Measurements from ENCODE around the gene RNF138. TPM values are rescaled to one million over a fixed set of nuclear protein-coding genes. Genes with fewer than 3 reads are reported as not detected.

The RNF138 gene
- total and polyA plus RNA-seq, 2 donors (not counting 1 experiment from before 2014, with no cell fraction given), result 15.8 to 24.6 TPM

DNA sequence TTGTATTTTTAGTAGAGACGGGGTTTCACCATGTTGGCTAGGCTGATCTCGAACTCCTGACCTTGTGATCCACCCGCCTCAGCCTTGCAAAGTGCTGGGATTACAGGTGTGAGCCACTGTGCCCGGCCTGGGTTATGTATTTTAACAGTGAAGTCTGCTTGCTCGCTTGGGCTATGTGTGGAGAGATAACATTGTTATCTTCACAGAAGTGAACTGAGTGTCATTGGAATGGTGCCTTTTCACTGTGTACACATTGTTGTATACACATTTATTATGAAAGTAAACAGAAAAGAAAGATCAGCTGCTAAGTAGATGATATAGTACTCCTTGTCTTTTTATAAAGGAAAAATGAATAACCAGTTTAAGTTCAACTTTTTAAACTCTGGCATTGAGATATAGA lies 30.4 kb downstream of the RNF138 start:
- no peaks in the 10 kb centered on the region for H3K9me3 ChIP-seq (ENCODE audit: control insufficient read depth, insufficient read depth, low read depth, low read length)
- no peak overlapping the region for H3K4me3 ChIP-seq (replicated peaks in 1 of 4; ENCODE audit: control extremely low read depth in 1 of 4, insufficient read depth in 1 of 4, low read depth in 3 of 4, low read length in 4 of 4)
- H3K79me2 ChIP-seq (ENCODE audit: control insufficient read depth, insufficient read depth, low read length), result no peaks in the 10 kb centered on the region
- no peak overlapping the region for H3K27ac ChIP-seq (ENCODE audit: insufficient read depth, low read length)
- no peaks in the 10 kb centered on the region for H3K27me3 ChIP-seq (ENCODE audit: control insufficient read depth, insufficient read depth, low read length)
- DNase-seq (ENCODE audit: low read depth in 2 of 2), result no peak
- no peak overlapping the region for H3K9ac ChIP-seq (ENCODE audit: insufficient read depth, low read length)
- H3K4me2 ChIP-seq (ENCODE audit: extremely low read depth, insufficient read depth, low read length), result no peak overlapping the region
- no peak overlapping the region for H2AFZ ChIP-seq (ENCODE audit: low read length)
- no peaks in the 10 kb centered on the region for H3K4me1 ChIP-seq (ENCODE audit: control insufficient read depth, extremely low read depth, insufficient read depth, low read length)
- TF ChIP-seq, protein P1, sequence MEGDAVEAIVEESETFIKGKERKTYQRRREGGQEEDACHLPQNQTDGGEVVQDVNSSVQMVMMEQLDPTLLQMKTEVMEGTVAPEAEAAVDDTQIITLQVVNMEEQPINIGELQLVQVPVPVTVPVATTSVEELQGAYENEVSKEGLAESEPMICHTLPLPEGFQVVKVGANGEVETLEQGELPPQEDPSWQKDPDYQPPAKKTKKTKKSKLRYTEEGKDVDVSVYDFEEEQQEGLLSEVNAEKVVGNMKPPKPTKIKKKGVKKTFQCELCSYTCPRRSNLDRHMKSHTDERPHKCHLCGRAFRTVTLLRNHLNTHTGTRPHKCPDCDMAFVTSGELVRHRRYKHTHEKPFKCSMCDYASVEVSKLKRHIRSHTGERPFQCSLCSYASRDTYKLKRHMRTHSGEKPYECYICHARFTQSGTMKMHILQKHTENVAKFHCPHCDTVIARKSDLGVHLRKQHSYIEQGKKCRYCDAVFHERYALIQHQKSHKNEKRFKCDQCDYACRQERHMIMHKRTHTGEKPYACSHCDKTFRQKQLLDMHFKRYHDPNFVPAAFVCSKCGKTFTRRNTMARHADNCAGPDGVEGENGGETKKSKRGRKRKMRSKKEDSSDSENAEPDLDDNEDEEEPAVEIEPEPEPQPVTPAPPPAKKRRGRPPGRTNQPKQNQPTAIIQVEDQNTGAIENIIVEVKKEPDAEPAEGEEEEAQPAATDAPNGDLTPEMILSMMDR (conservative IDR thresholded peaks at IDR 0.05 in 1 of 2, IDR thresholded peaks at IDR 0.05 in 1 of 2; ENCODE audit: low read depth in 1 of 2, low read length in 2 of 2), result no peak
- TF ChIP-seq EZH2 (IDR thresholded peaks at IDR 0.05; ENCODE audit: low read length, missing control alignments), result no peak
- H3K36me3 ChIP-seq (ENCODE audit: control insufficient read depth, insufficient read depth, low read length), result no peaks in the 10 kb centered on the region
- H4K20me1 ChIP-seq (ENCODE audit: control insufficient read depth, extremely low read depth, insufficient read depth, low read length), result no peaks in the 10 kb centered on the region

DNA sequence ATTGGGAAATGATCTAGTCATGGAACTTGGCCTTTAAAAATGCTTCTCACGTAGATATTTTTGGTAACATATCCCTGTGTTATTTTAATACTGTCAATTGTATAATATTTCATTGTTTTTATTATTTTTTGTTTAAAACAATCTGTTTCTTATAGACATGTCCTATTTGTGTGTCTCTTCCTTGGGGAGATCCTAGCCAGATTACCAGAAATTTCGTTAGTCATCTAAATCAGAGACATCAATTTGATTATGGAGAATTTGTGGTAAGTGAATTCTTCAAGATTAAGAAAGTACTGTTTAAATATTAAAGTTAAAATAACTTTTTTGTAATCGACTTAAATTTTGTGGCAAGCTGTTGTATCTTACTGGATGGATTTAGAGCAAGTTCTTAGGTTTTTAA lies 34.9 kb downstream of the RNF138 start:
- H3K36me3 ChIP-seq (ENCODE audit: control insufficient read depth, insufficient read depth, low read length), result no peaks in the 10 kb centered on the region
- TF ChIP-seq EZH2 (IDR thresholded peaks at IDR 0.05; ENCODE audit: low read length, missing control alignments), result no peak
- TF ChIP-seq, protein P1 (conservative IDR thresholded peaks at IDR 0.05 in 1 of 2, IDR thresholded peaks at IDR 0.05 in 1 of 2; ENCODE audit: low read depth in 1 of 2, low read length in 2 of 2), result no peak

DNA sequence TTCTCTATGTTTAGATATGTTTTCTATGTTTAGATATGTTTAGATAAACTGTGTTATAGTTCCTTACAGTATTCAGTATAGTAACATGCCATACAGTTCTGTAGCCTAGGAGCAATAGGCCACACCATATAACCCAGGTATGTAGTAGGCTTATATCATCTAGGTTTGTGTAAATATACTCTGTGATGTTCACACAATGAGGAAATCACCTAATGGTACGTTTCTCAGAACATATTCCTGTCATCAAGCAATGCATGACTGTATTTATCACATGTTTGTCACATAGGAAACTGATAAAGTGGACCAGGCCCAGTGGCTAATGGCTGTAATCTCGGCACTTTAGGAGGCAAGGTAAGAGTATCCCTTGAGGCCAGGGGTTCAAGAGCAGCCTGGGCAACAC lies 44.0 kb downstream of the RNF138 start:
- TF ChIP-seq EZH2 (IDR thresholded peaks at IDR 0.05; ENCODE audit: low read length, missing control alignments), result no peak
- TF ChIP-seq, protein P1 (conservative IDR thresholded peaks at IDR 0.05 in 1 of 2, IDR thresholded peaks at IDR 0.05 in 1 of 2; ENCODE audit: low read depth in 1 of 2, low read length in 2 of 2), result no peak

More for the DNA sequence above, 34.9 kb downstream of the RNF138 start:
- no peaks in the 10 kb centered on the region for H3K27me3 ChIP-seq (ENCODE audit: control insufficient read depth, insufficient read depth, low read length)
- no peaks in the 10 kb centered on the region for H3K9me3 ChIP-seq (ENCODE audit: control insufficient read depth, insufficient read depth, low read depth, low read length)
- no peaks in the 10 kb centered on the region for H3K4me1 ChIP-seq (ENCODE audit: control insufficient read depth, extremely low read depth, insufficient read depth, low read length)
- no peak overlapping the region for H3K9ac ChIP-seq (ENCODE audit: insufficient read depth, low read length)
- no peak overlapping the region for H3K4me2 ChIP-seq (ENCODE audit: extremely low read depth, insufficient read depth, low read length)
- no peak overlapping the region for H3K27ac ChIP-seq (ENCODE audit: insufficient read depth, low read length)
- no peaks in the 10 kb centered on the region for H4K20me1 ChIP-seq (ENCODE audit: control insufficient read depth, extremely low read depth, insufficient read depth, low read length)
- H2AFZ ChIP-seq (ENCODE audit: low read length), result no peak overlapping the region
- no peak overlapping the region for H3K4me3 ChIP-seq (replicated peaks in 1 of 4; ENCODE audit: control extremely low read depth in 1 of 4, insufficient read depth in 1 of 4, low read depth in 3 of 4, low read length in 4 of 4)
- no peaks in the 10 kb centered on the region for H3K79me2 ChIP-seq (ENCODE audit: control insufficient read depth, insufficient read depth, low read length)
- DNase-seq (ENCODE audit: low read depth in 2 of 2), result no peak

More for the DNA sequence above, 44.0 kb downstream of the RNF138 start:
- no peak for DNase-seq (ENCODE audit: low read depth in 2 of 2)
- Histone ChIP-seq H3K27ac (ENCODE audit: insufficient read depth, low read length) (no peak overlapping the region), H3K79me2 (ENCODE audit: control insufficient read depth, insufficient read depth, low read length) (no peaks in the 10 kb centered on the region), H3K4me1 (ENCODE audit: control insufficient read depth, extremely low read depth, insufficient read depth, low read length) (no peaks in the 10 kb centered on the region), H3K36me3 (ENCODE audit: control insufficient read depth, insufficient read depth, low read length) (no peaks in the 10 kb centered on the region), H3K4me3 (replicated peaks in 1 of 4; ENCODE audit: control extremely low read depth in 1 of 4, insufficient read depth in 1 of 4, low read depth in 3 of 4, low read length in 4 of 4) (no peak overlapping the region), H3K4me2 (ENCODE audit: extremely low read depth, insufficient read depth, low read length) (no peak overlapping the region), H3K9me3 (ENCODE audit: control insufficient read depth, insufficient read depth, low read depth, low read length) (no peaks in the 10 kb centered on the region), H2AFZ (ENCODE audit: low read length) (no peak overlapping the region), H3K9ac (ENCODE audit: insufficient read depth, low read length) (no peak overlapping the region), H4K20me1 (ENCODE audit: control insufficient read depth, extremely low read depth, insufficient read depth, low read length) (no peaks in the 10 kb centered on the region), H3K27me3 (ENCODE audit: control insufficient read depth, insufficient read depth, low read length) (no peaks in the 10 kb centered on the region)

Data from fibroblast of lung (primary cell).